ENCODE measurements around the gene TRNAU1AP. TPM values are rescaled to one million over a fixed set of nuclear protein-coding genes. Genes with fewer than 3 reads are reported as not detected.

The TRNAU1AP gene
- total RNA-seq, 4 donors from 2014 or later, result 5.3 to 19.7 (median 12.0) TPM

- ATAC-seq (no peak), DNase-seq (no peak)
- in situ Hi-C loops (cut with MboI; ENCODE audit: low sequenced_read_pairs in 4 of 4), result loop anchor here in 1 of 4 donors (10.0 kb wide), 1 partner anchor 348 kb away; no protein-coding TSS in a partner anchor
- TF ChIP-seq CTCF (IDR thresholded peaks at IDR 0.05 in 4 of 5, conservative IDR thresholded peaks at IDR 0.05 in 1 of 5), result no peak
- no peak for TF ChIP-seq POLR2A (IDR thresholded peaks at IDR 0.05)
- H3K27ac ChIP-seq, result no peak overlapping the region
- H3K4me1 ChIP-seq, result no peaks in the 10 kb centered on the region
- H3K27me3 ChIP-seq, result no peaks in the 10 kb centered on the region
- no peak overlapping the region for H3K4me3 ChIP-seq
- intact Hi-C loops (cut with DNase I; ENCODE audit: low total_unique reads), result no loop called here
- H3K36me3 ChIP-seq, result no peaks in the 10 kb centered on the region
- no peaks in the 10 kb centered on the region for H3K9me3 ChIP-seq
Observed at GRCh38 chr1:28526886-28527285, 26.0 kb upstream of the TRNAU1AP start.

- Histone ChIP-seq H3K4me3 (no peak overlapping the region), H3K27me3 (no peaks in the 10 kb centered on the region), H3K4me1 (no peaks in the 10 kb centered on the region), H3K27ac (no peak overlapping the region), H3K9me3 (no peaks in the 10 kb centered on the region), H3K36me3 (peaks cover 0 to 21% of the 10 kb centered on the region in 2 donors)
- TF ChIP-seq CTCF (IDR thresholded peaks at IDR 0.05 in 4 of 5, conservative IDR thresholded peaks at IDR 0.05 in 1 of 5) (no peak), POLR2A (IDR thresholded peaks at IDR 0.05) (no peak)
- no peak for ATAC-seq
- in situ Hi-C loops (cut with MboI; ENCODE audit: low sequenced_read_pairs in 4 of 4), result no loop called here
- no peak for DNase-seq
- intact Hi-C loops (cut with DNase I; ENCODE audit: low total_unique reads), result no loop called here
Observed at GRCh38 chr1:28530456-28530855, 22.4 kb upstream of the TRNAU1AP start.

GRCh38 chr1:28534671-28535070 is 18.2 kb upstream of the TRNAU1AP start:
- H3K4me1 ChIP-seq, result no peaks in the 10 kb centered on the region
- no peak overlapping the region for H3K4me3 ChIP-seq
- no peaks in the 10 kb centered on the region for H3K27me3 ChIP-seq
- no peaks in the 10 kb centered on the region for H3K9me3 ChIP-seq
- DNase-seq (no peak), ATAC-seq (no peak)
- intact Hi-C loops (cut with DNase I; ENCODE audit: low total_unique reads), result no loop called here
- H3K36me3 ChIP-seq, result peaks cover 0 to 51% of the 10 kb centered on the region in 2 donors
- in situ Hi-C loops (cut with MboI; ENCODE audit: low sequenced_read_pairs in 4 of 4), result no loop called here
- TF ChIP-seq CTCF (IDR thresholded peaks at IDR 0.05 in 4 of 5, conservative IDR thresholded peaks at IDR 0.05 in 1 of 5), result no peak
- no peak for TF ChIP-seq POLR2A (IDR thresholded peaks at IDR 0.05)
- no peak overlapping the region for H3K27ac ChIP-seq

- intact Hi-C loops (cut with DNase I; ENCODE audit: low total_unique reads), result no loop called here
Observed at GRCh38 chr1:28535180-28535579, 17.7 kb upstream of the TRNAU1AP start.

More at GRCh38 chr1:28535180-28535579, 17.7 kb upstream of the TRNAU1AP start:
- Histone ChIP-seq H3K9me3 (no peaks in the 10 kb centered on the region), H3K4me1 (no peaks in the 10 kb centered on the region), H3K4me3 (no peak overlapping the region), H3K27me3 (no peaks in the 10 kb centered on the region), H3K36me3 (peaks cover 0 to 51% of the 10 kb centered on the region in 2 donors), H3K27ac (no peak overlapping the region)
- TF ChIP-seq CTCF (IDR thresholded peaks at IDR 0.05 in 4 of 5, conservative IDR thresholded peaks at IDR 0.05 in 1 of 5), result no peak
- TF ChIP-seq POLR2A (IDR thresholded peaks at IDR 0.05), result no peak
- in situ Hi-C loops (cut with MboI; ENCODE audit: low sequenced_read_pairs in 4 of 4), result no loop called here
- DNase-seq (no peak), ATAC-seq (no peak)

All from gastrocnemius medialis (tissue), 4 donors.